Skin of body (tissue), 2 donors: ENCODE measurements around the gene MAPK7. TPM values are rescaled to one million over a fixed set of nuclear protein-coding genes. Genes with fewer than 3 reads are reported as not detected.

Experiments
- DNase-seq: peaks from one replicate; lab custom pipeline; 2025; lab: John Stamatoyannopoulos, UW
- total RNA-seq: library from RNA; depleted of rRNA; stranded (reverse); fragments of >200 nt; gene quantifications from one replicate; pipeline ENCODE4 v1.2.3, GENCODE V29; 2014

The MAPK7 gene
- total RNA-seq, 1 donor from 2014 or later = 16.4 TPM

GRCh38 chr17:19362277-19363113 is 15.8 kb upstream of the MAPK7 start, which contains the start of gene B9D1:
TSS of gene B9D1 (minus strand) at chr17:19362723. CDS start at chr17:19362569, 154 bp downstream.
- DNase-seq = peak; percentile 92

GRCh38 chr17:19363114-19363438 is 15.2 kb upstream of the MAPK7 start:
- no peak for DNase-seq

GRCh38 chr17:19363460-19364035 is 14.8 kb upstream of the MAPK7 start:
- no peak for DNase-seq

- no peak for DNase-seq
Measured at GRCh38 chr17:19364699-19365498, 13.4 kb upstream of the MAPK7 start.

- no peak for DNase-seq
Measured at GRCh38 chr17:19365499-19365817, 12.8 kb upstream of the MAPK7 start.

- no peak for DNase-seq
Measured at GRCh38 chr17:19365833-19366636, 12.3 kb upstream of the MAPK7 start.

GRCh38 chr17:19366637-19366972 is 11.7 kb upstream of the MAPK7 start:
- DNase-seq = no peak

GRCh38 chr17:19368229-19368628 is 10.1 kb upstream of the MAPK7 start:
- no peak for DNase-seq

- no peak for DNase-seq
Measured at GRCh38 chr17:19369107-19369778, 9.1 kb upstream of the MAPK7 start.

- DNase-seq = no peak
Measured at GRCh38 chr17:19369846-19370492, 8.3 kb upstream of the MAPK7 start.

GRCh38 chr17:19370493-19370960 is 7.8 kb upstream of the MAPK7 start:
- no peak for DNase-seq

GRCh38 chr17:19371259-19372010 is 6.9 kb upstream of the MAPK7 start:
- no peak for DNase-seq

GRCh38 chr17:19372011-19372370 is 6.3 kb upstream of the MAPK7 start:
- no peak for DNase-seq

GRCh38 chr17:19372439-19372838 is 5.9 kb upstream of the MAPK7 start:
- no peak for DNase-seq

- DNase-seq = no peak
Measured at GRCh38 chr17:19372866-19373504, 5.3 kb upstream of the MAPK7 start.

GRCh38 chr17:19374136-19374535 is 4.2 kb upstream of the MAPK7 start:
- no peak for DNase-seq

GRCh38 chr17:19375732-19376131 is 2.6 kb upstream of the MAPK7 start:
- no peak for DNase-seq

GRCh38 chr17:19376811-19377210 is 1.5 kb upstream of the MAPK7 start:
- DNase-seq = no peak
